GM19397 (cell line): ENCODE data around the gene CFAP73.
A peak's percentile ranks its signal among the peaks of the same experiment; 100 is the strongest.
"Not testable (repeated sequence)": the region's sequence is repeated elsewhere in the genome, so short reads cannot be mapped to it uniquely, and the experiment has no call there.

Experiments used
- ATAC-seq: cut with Tn5 transposase; IDR thresholded peaks from one replicate; pipeline ENCODE4 v1.9.1; 2021; ENCODE audit warnings: mild to moderate bottlenecking, moderate library complexity; ENCODE audit not compliant: unreplicated experiment

CFAP73 gene

DNA sequence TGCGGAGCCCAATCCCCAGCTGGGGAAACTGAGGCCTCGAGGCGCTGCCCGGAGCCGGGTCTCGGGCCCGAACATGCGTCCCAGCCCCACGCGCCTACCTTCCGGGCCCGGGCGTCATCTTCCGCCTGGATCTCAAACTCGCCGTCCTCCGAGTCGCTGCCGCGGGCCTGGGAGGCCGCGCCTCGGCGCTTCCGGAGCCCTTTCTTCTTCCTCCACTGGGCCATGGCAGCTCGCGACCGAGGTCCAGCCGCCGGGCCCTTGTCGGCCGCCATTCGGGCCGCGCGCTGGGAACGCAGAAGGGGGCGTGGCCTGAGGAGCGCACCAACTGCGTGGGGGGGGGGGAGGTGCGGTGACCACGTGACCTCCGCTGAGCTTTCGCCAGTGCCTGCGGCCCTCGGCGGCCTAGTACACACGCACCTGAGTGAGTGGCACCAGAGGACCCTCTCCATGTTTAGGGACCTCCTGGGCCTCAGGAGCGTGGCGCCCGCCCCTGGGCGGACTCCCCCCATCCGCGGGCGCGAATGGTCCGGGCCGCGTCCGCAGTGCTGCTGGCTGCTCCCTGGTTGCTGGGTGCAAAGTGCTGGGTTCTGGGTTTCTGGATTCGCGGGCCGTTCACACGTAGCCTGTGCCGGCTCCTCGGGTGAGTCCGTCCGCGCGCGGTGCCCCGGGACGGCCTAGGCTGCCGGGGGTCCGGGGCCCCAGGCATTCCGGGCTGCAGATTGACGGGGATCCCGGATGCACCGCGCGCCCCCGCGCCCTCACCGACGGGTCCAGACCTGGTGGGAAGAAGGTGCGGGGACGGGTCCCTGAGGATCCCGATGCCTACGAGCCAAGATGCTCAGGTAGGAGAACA, 35.9 kb downstream of the CFAP73 start, which contains the start of the genes DDX54 and RITA1:
TSS of gene DDX54 (minus strand) at position 299 of the 853 bp plus-strand sequence. CDS start at position 272, 27 bp downstream.
TSS of gene RITA1 (plus strand) at position 542 of the 853 bp plus-strand sequence. CDS start 1,026 bp downstream, outside the sequence.
- ATAC-seq: peak; percentile 48

DNA sequence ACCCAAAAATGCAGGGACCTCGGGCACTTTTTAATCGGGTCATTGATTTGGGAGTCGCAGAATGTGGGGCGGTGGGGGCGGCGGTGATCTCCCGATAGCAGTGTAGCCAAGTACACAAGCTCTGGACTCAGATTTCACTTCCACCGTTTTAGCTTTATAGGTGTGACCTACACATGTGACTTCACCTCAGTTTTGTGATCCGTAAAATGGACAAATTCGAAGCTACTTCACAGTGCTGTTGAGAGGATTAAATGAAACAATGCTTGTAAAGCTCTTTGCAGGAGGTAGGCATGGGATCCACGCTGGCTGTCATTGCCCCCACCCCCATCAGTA, 36.5 kb downstream of the CFAP73 start:
- no peak for ATAC-seq

DNA sequence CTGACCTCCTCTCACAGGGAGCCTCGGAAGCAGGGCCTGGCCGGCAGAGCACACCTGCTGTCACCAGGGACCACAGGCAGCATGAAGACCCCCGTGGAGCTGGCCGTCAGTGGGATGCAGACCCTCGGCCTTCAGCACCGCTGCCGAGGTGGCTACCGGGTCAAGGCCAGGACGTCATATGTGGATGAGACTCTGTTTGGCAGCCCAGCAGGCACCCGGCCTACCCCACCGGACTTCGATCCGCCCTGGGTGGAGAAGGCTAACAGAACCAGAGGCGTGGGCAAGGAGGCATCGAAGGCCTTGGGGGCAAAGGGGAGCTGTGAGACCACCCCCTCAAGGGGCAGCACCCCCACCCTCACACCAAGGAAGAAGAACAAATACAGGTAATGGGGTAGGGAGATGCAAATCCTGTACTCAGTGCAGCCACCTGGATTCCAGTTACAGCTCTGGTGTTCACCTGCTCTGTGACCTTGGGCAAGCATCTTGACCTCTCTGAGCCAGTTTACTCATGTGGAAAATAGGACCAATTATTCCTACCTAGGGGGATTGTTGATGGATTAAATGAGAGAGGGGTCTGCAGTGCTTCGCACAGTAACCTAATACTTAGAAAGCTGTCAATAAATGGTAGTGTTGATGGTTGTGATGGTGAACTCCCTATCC, 37.3 kb downstream of the CFAP73 start:
- ATAC-seq: no peak

DNA sequence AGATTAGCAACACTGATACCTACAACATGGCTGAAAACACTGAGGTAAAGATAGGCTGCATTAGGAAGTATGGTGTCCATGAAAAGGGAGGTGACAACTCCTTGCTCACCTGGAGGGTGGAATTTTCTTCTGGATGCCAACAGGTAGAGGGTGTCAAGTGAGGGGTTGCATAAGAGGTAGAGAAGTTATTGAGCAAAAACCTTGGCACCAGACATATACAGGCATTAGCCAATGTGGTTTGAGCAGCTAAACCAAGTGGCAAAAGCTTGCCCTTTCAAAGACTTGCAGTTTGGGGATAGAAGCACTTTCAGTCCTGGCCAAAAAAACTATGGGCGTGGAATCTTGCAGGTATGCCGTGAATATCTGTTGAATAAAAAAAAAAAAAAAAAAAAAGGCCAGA, 39.8 kb downstream of the CFAP73 start:
- ATAC-seq: no peak

DNA sequence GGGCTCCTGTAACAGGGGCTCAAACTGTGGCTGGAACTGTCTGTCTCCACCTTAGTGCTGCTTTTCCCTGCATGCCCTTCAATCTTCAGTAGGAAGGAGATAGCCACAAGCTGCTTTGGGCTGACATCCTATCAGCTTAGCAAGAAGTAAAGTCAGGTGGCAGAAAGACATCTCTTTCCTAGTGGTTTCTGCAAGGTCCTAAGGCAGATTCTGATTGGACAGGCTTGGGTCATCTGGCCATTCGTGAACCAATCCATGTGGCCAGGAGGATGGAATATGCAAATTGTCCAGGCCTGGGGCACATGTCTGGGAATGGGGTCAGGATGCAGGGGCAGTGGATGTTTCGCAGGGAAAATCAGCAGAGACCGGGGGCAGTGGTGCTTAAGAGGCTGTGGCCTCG, 41.2 kb downstream of the CFAP73 start:
- ATAC-seq: no peak

DNA sequence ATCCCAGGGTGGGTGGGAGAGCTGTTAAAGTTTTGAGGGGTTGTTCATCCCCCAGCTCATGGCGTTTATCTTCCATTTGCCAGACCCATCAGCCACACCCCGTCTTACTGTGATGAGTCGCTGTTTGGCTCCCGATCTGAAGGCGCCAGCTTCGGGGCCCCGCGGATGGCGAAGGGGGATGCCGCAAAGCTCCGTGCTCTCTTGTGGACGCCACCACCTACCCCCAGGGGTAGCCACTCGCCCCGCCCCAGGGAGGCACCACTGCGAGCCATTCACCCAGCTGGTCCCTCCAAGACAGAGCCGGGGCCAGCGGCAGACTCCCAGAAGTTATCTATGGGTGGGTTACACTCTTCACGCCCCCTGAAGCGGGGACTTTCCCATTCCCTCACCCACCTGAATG, 41.7 kb downstream of the CFAP73 start:
- no peak for ATAC-seq

DNA sequence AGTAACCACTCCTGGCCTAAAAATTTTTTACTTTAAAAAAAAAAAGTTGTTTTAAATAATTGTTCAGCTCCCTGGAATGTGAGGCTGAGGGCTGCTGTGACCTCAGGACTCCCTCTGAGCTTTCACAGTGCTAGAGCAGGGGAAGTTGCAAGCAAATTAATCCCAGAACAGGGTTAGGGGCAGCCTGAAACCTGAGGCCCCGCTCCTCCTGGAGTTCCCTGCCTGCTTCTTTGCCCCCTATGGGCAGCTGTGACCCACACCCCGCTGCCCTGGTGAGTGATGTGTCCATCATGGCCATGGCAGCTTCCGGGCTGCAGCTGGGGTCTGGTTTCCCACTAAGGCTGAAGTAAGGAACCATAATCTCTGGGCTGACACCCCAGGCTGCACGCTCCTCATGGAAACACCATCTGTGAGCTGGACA, 45.5 kb downstream of the CFAP73 start:
- ATAC-seq: no peak

DNA sequence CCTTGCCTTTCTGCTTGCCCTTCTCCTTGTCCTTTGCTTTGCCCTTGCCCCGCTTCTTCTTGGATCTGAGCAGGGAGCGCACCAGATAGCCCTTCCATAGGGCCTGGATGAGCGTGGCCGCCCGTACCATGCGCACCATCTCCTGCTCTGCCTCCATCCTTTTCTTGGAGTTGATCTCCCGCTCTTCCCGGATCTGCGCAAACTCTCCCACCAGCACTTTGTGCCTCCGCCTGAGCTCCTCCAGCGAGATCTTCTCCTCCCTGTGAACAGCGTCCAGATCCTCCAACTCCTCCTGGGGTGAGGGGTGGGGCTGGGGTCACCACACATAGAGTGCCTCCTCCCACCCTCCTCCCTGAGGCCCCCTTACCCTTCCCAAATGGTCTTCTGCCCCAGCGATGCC, 46.1 kb downstream of the CFAP73 start:
- ATAC-seq: no peak

DNA sequence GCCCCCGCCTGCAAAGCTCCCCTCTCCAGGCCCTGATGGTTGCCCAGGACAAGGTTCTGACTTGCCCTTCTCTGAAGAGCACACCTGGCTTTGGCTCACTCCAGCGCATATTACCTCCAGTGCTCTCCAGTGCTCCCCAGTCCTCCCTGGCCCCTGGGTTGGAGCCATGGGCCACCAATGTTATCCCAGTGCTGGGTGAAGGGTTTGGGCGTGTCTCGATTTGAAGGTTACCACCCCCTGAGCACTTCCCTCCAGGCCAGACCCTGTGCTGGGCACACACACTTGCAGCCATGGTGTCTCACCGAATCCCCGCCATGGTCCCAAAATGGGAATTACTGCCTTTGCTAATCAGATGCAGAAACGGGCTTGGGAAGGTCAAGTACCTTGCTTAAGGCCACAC, 47.1 kb downstream of the CFAP73 start:
- no peak for ATAC-seq

DNA sequence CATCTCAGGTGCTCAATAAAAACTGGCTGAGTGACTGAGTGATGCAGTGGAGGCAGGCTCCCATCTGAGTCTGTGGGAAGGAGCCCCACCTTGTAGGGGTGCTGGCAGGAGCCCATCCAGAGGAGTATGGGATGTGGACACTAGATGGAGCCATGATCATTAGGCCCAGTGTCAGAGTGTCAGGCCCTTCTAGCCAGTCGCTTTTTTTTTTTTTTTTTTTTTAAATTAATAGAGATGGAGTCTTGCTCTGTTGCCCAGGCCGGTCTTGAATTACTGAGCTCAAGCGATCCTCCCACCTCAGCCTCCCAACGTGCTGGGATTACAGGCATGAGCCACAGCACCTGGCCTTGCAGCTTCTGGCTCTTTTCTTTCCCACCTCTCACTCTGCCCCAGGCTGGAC, 47.5 kb downstream of the CFAP73 start:
- no peak for ATAC-seq

DNA sequence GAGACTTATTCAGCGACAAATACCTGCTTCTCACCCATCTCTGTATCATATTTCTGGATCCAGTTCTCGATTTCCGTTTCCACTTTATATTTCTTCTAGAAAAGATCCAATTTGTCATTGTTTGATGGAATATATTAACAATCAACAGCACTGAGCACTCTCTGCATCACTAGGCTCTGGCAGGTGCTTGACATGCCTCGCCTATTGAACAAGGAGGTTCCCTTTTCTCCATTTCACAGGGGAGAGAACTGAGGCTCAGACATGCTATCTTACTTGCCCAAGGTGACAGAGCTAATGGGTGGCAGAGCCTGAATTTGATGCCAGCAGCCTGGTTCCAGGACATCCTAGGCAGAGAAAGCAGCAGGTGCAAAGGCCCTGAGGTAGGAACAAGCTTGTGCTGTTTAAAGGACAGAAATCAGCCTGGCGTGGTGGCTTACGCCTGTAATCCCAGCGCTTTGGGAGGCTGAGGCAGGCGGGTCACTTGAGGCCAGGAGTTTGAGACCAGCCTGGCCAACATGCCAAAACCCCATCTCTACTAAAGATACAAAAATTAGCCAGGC, 48.1 kb downstream of the CFAP73 start:
- ATAC-seq: no peak

DNA sequence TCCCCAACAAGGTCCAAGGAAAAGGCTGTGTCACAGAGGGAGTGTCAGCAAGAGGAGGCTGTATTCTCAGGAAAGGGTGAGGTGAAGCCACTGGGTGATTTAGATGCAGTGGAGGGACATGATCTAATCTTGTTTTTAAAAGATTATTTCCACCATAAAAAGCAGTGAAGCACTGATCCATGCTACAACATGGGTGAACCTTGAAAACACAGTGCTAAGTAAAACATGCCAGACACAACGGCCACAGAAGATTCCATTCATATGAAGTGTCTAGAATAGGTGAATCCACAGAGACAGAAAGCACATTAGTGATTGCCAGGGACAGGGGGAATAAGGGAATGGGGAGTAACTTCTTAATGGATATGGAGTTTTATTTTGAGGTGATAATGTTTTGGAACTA, 48.8 kb downstream of the CFAP73 start:
- no peak for ATAC-seq

DNA sequence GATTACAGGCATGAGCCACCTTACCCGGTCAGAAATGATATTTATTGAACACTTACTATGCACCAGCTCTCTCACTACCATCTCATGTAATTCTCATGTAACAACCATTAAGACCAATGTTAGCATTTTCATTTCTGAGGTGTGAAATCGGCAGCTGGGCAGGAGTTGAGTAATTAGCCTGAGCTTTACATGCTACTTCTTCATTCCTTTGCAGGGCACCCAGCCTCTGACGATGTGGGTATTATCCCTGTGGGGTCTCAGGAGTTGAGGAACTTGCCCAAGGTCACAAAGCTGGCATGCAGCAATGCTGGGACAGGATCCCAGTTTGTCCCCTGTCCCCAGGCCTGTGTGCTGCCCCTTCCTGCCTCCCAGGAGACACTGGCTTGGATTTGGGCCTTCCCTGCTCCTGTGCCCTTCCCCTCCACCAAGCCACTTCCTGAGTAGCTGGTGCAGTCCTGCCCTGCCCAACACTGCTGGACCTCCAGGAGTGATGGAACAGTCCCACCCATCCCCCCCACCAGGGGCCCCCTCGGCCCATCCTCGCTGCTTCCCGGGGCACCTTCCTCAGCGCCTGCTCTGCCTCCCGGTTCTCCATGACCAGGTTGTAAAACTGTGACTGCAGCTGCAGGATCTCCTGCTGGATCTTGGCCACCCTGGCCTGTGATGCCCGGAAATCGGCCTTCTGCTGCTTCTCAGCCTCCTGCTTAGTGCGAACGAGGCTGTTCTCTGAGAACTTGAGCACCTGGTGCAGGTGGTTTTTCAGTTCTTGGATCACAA, 50.7 kb downstream of the CFAP73 start:
- ATAC-seq: no peak

DNA sequence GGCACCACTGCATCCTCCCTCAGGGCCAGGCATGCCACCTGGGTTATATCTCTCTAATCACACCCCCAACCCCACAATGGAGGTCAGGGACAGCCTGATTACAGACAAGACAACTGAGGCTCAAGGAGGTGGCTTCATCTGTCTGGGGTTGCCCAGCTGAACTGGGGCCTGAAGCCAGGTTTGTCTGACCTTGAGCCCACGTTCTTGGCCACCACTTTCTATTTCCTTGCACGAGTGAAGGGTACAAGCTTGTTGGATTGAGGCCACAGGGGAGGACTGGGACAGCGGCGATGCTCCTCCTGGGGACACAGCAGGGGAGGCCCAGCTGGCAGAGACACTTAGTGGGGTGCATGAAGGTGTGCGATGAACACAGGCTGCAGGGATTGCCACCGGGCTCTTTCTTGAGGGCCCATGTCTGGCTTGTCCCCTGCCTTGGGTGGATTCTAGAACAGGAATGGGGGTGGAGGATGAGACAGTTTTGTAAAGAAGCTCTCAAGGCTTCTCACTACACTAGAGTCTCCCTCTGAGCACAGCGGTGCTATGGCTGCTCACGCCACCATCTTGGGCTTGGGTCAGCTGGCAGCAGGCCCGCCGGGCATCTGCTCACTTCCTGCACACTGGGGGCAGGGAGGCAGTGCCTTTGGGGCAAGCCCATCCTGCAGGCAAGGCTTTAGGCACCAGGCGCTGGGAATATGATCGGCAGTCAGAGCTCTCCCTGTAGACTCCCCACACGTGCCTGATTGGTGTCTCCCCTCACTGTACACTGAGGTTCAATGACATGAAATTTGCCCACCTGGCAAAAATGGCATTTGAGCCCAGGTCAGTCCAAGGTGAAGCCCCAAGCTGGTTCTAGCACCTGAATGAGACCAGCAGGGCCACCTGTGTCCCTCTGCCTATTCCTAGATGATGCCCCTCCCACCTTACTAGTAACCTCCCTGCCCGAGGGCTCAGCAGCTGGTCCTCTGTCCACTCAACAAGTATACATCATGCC, 52.0 kb downstream of the CFAP73 start:
- ATAC-seq: no peak

DNA sequence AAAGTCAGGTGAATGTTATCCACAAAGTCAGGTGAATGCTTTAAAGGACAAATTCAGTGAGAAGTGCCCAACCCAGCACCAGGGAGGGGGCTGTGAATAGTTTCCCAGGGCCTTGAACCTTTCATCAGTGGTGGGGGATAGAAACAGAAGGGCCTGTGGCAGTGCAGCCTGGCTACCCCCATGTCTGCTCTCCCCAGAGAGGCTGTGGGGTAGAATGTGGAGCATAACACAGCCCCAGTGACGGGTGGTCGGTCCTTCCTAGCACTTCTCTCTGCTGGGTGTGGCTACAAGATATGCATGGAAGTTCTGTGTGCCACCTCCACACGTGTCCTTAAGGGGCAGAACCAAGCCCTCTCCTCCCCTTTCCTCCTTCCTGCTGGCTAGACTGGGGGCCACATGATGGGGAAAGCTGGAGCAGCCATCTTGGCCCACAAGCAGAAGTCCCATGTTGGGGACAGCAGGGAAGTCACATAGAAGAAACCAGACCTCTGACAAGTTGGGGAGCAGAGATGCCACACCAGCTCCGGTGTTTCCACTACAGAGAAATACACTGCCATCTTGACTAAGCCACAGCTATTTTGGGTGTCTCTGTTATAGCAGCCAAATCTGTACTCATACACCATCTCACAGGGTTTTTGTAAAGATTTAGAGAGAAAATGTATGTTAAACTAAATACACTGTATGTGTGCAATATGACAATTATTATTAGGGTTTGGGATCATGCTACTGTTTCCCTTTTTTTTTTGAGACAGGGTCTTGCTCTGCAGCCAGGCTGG, 53.0 kb downstream of the CFAP73 start:
- no peak for ATAC-seq

DNA sequence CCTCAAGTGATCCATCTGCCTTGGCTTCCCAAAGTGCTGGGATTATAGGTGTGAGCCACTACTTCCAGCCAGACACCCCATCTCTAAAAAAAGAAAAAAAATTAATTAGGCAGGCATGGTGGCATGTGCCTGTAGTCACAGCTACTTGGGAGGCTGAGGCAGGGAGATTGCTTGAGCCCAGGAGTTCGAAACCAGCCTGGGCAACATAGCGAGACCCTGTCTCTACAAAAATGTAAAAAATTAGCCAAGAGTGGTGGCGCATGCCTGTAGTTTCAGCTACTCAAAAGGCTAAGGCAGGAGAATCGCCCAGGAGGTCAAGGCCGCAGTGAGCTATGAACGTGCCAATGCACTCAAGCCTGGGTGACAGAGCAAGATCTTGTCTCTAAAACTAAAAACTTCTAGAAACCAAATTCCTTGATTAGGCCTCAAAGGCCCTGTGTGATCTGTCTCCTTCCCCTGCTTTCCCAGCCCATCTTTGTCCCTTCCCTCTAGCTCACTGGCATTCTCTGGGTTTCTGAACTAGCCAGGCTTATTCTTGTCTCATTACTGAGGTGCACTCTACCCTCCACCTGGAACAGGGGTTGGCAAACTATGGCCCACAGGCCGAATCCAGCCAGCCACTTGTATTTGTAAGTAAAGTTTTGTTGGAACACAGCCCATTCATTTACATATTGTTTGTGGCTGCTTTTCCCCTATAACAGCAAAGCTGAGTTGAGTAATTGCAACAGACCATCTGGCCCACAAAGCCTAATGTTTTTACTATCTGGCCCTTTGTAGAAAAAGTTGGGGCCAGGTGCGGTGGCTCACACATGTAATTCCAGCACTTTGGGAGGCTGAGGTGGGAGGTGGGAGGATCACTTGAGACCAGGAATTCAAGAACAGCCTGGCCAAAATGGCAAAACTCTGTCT, 54.6 kb downstream of the CFAP73 start:
- no peak for ATAC-seq

DNA sequence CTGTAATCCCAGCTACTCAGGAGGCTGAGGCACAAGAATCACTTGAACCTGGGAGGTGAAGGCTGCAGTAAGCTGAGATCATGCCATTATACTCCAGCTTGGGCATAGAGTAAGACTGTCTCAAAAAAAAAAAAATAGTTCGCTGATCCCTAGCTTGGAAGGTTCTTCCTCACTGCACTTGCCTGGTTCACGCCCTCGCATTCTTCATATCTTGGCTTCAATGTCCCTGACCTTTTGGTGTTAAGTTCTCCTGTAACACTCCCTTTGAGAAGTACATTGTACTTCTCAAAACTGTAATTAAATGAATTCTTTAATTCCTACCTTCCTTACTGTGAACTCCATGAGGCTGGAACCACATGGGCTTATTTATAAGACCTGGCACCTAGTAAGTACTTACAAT, 55.3 kb downstream of the CFAP73 start:
- ATAC-seq: no peak

DNA sequence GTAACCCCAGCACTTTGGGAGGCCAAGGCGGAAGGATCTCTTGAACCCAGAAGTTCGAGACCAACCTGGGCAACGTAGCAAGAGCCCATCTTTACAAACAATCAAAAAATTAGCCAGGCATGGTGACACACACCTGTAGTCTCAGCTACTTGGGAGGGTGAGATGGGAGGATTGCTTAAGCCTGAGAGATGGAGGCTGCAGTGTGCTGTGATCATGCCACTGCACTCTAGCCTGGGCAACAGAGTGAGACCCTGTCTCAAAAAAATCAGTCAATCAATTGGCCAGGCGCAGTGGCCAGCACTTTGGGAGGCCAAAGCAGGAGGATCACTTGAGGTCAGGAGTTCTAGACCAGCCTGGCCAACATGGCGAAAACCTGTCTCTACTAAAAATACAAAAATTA, 57.3 kb downstream of the CFAP73 start:
- ATAC-seq: not testable (repeated sequence)
